Measurements from ENCODE around the gene SPDEF. TPM values are rescaled to one million over a fixed set of nuclear protein-coding genes. Genes with fewer than 3 reads are reported as not detected.

The SPDEF gene
- total RNA-seq, 1 experiment from 2014 or later = 0.85 TPM

DNA sequence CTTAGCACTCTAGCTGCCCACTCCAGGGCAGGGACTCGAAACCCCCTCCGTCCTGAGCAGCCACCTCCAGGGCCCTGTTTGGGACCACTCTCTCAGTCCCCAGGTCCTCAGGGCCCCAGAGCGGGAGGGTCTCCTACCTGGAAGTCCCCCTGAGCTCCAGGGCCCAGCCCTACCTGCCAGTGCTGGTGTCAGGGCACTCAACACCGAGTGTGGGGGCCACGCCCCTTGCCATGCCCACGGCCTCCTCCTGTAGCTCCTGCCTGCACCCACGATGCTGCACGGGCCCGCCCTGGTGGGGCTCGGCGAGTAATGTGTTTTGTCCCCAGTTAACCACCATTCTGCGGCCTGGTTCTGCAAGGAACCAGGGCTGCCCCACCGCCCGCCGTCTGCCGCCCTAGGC is 21.5 kb downstream of the SPDEF start:
- no peak overlapping the region for H3K4me2 ChIP-seq
- no TSS peak for BruUV-seq (replicated peaks)
- H4K20me1 ChIP-seq (ENCODE audit: insufficient read depth) = no peaks in the 10 kb centered on the region
- H3F3A ChIP-seq (ENCODE audit: insufficient read depth, low read depth) = peaks cover 15% of the 10 kb centered on the region; the same call in 1 of the 2 replicates
- H3K9me3 ChIP-seq (ENCODE audit: insufficient read depth, low read depth) = no peaks in the 10 kb centered on the region
- H3K9me2 ChIP-seq (ENCODE audit: insufficient read depth) = no peaks in the 10 kb centered on the region
- no peak for DNase-seq
- TF ChIP-seq, protein P1, sequence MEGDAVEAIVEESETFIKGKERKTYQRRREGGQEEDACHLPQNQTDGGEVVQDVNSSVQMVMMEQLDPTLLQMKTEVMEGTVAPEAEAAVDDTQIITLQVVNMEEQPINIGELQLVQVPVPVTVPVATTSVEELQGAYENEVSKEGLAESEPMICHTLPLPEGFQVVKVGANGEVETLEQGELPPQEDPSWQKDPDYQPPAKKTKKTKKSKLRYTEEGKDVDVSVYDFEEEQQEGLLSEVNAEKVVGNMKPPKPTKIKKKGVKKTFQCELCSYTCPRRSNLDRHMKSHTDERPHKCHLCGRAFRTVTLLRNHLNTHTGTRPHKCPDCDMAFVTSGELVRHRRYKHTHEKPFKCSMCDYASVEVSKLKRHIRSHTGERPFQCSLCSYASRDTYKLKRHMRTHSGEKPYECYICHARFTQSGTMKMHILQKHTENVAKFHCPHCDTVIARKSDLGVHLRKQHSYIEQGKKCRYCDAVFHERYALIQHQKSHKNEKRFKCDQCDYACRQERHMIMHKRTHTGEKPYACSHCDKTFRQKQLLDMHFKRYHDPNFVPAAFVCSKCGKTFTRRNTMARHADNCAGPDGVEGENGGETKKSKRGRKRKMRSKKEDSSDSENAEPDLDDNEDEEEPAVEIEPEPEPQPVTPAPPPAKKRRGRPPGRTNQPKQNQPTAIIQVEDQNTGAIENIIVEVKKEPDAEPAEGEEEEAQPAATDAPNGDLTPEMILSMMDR (conservative IDR thresholded peaks at IDR 0.05) = no peak
- TF ChIP-seq EZH2 (IDR thresholded peaks at IDR 0.05; ENCODE audit: low read depth) = no peak
- no peaks in the 10 kb centered on the region for H3K79me2 ChIP-seq (ENCODE audit: low read depth)
- intact Hi-C loops (cut with micrococcal nuclease; ENCODE audit: unreplicated experiment) = no loop called here
- CTCF ChIA-PET = no interaction called here
- POLR2A ChIA-PET (ENCODE audit: unreplicated experiment) = interaction anchor here (0.6 kb wide), 1 partner anchor 65 kb away, joined by 3 read pairs; no protein-coding TSS in a partner anchor
- H3K4me3 ChIP-seq = no peak overlapping the region
- no peak overlapping the region for H2AFZ ChIP-seq
- H3K4me1 ChIP-seq (replicated peaks; ENCODE audit: insufficient read depth) = peaks cover 18% of the 10 kb centered on the region
- H3K27ac ChIP-seq = no peak overlapping the region
- H3K27me3 ChIP-seq (ENCODE audit: insufficient read depth, low read depth) = no peaks in the 10 kb centered on the region
- H3K36me3 ChIP-seq (ENCODE audit: low read depth) = no peaks in the 10 kb centered on the region

DNA sequence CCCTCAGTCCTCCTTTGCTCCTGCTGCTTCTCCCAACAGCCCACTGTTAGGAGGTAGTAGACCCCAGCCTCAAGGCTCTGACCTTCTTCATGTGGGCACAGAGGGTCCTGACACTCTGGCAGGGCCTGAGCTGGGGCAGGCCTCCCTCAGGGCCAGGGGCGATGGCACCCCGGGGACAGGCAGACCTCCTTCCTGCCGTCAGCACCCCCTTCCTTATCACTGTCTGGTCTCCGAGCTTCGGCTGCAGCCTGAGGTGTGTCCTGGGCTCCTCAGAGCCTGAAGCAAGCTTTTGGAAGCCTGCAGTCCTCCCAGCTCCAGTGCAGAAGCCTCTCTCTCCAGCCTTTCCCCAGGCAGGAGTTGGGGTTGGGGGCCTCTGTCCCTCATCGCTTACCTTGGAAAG is 22.0 kb downstream of the SPDEF start:
- Histone ChIP-seq H3K4me2 (no peak overlapping the region), H3K27ac (no peak overlapping the region), H3K9me3 (ENCODE audit: insufficient read depth, low read depth) (no peaks in the 10 kb centered on the region), H4K20me1 (ENCODE audit: insufficient read depth) (no peaks in the 10 kb centered on the region), H3K4me3 (no peak overlapping the region), H3K4me1 (replicated peaks; ENCODE audit: insufficient read depth) (peaks cover 18% of the 10 kb centered on the region), H3F3A (ENCODE audit: insufficient read depth, low read depth) (peaks cover 15% of the 10 kb centered on the region; the same call in 1 of the 2 replicates), H3K36me3 (ENCODE audit: low read depth) (no peaks in the 10 kb centered on the region), H3K27me3 (ENCODE audit: insufficient read depth, low read depth) (no peaks in the 10 kb centered on the region), H2AFZ (no peak overlapping the region), H3K79me2 (ENCODE audit: low read depth) (no peaks in the 10 kb centered on the region), H3K9me2 (ENCODE audit: insufficient read depth) (no peaks in the 10 kb centered on the region)
- CTCF ChIA-PET = no interaction called here
- DNase-seq = no peak
- TF ChIP-seq EZH2 (IDR thresholded peaks at IDR 0.05; ENCODE audit: low read depth) = no peak
- POLR2A ChIA-PET (ENCODE audit: unreplicated experiment) = interaction anchor here (0.6 kb wide), 1 partner anchor 65 kb away, joined by 3 read pairs; no protein-coding TSS in a partner anchor
- intact Hi-C loops (cut with micrococcal nuclease; ENCODE audit: unreplicated experiment) = no loop called here
- BruUV-seq (replicated peaks) = no TSS peak

DNA sequence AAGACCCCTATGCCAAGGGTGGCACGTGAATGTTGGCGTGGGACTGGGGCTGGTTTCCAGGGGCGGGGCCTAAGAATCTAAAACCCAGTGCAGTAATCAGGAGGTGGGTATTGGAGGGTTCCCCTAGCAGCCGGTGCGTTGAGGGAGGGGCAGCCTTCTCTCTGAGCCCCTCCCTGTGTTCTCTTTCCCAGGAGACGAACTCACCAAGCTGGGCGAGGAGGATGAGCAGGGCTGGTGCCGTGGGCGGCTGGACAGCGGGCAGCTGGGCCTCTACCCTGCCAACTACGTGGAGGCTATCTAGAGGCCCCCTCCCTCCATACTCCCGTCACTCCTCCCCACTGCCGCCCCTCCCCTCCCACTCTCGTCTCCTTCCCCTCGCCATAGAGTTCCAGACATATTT is 23.9 kb downstream of the SPDEF start:
- Histone ChIP-seq H3F3A (ENCODE audit: insufficient read depth, low read depth) (peaks cover 14% of the 10 kb centered on the region; the same call in 1 of the 2 replicates), H3K27ac (no peak overlapping the region), H4K20me1 (ENCODE audit: insufficient read depth) (no peaks in the 10 kb centered on the region), H3K27me3 (ENCODE audit: insufficient read depth, low read depth) (no peaks in the 10 kb centered on the region), H3K9me2 (ENCODE audit: insufficient read depth) (no peaks in the 10 kb centered on the region), H2AFZ (no peak overlapping the region), H3K4me2 (no peak overlapping the region), H3K36me3 (ENCODE audit: low read depth) (no peaks in the 10 kb centered on the region), H3K4me1 (replicated peaks; ENCODE audit: insufficient read depth) (peaks cover 21% of the 10 kb centered on the region), H3K9me3 (ENCODE audit: insufficient read depth, low read depth) (no peaks in the 10 kb centered on the region), H3K79me2 (ENCODE audit: low read depth) (no peaks in the 10 kb centered on the region), H3K4me3 (no peak overlapping the region)
- no peak for TF ChIP-seq EZH2 (IDR thresholded peaks at IDR 0.05; ENCODE audit: low read depth)
- TF ChIP-seq, protein P1 (conservative IDR thresholded peaks at IDR 0.05) = no peak
- intact Hi-C loops (cut with micrococcal nuclease; ENCODE audit: unreplicated experiment) = no loop called here
- CTCF ChIA-PET = interaction anchor here (0.6 kb wide), 1 partner anchor 162 kb away, joined by 6 read pairs; no protein-coding TSS in a partner anchor
- BruUV-seq (replicated peaks) = no TSS peak
- POLR2A ChIA-PET (ENCODE audit: unreplicated experiment) = no interaction called here
- no peak for DNase-seq
